Neuronal stem cell (in vitro differentiated cells): ENCODE results near the gene ZNF226.
"Not testable (repeated sequence)": the region's sequence is repeated elsewhere in the genome, so short reads cannot be mapped to it uniquely, and the experiment has no call there.

Source experiments
- DNase-seq: peaks from one replicate; pipeline ENCODE4 v3.0.0-alpha.2; 2013; ENCODE audit warnings: low spot score
- H2AFZ ChIP-seq: one replicate; pipeline ENCODE4 v1.6.1; 2013; ENCODE audit warnings: mild to moderate bottlenecking, low read length, inconsistent platforms
- H2AK5ac ChIP-seq: 2 replicates; pipeline ENCODE4 v1.6.1; 2013; ENCODE audit warnings: low read depth, mild to moderate bottlenecking, inconsistent platforms, low read length, moderate library complexity, mixed read lengths
- H2BK120ac ChIP-seq: 2 replicates; pipeline ENCODE4 v1.6.1; 2013; ENCODE audit warnings: low read depth, mild to moderate bottlenecking, inconsistent platforms, low read length, moderate library complexity, mixed read lengths
- H2BK12ac ChIP-seq: one replicate; pipeline ENCODE4 v1.6.1; 2013; ENCODE audit warnings: low read length, inconsistent platforms
- H2BK15ac ChIP-seq: 2 replicates; pipeline ENCODE4 v1.6.1; 2013; ENCODE audit warnings: mild to moderate bottlenecking, low read length, inconsistent platforms, mixed read lengths
- H2BK5ac ChIP-seq: one replicate; pipeline ENCODE4 v1.6.1; 2013; ENCODE audit warnings: inconsistent platforms, mild to moderate bottlenecking, low read length, moderate library complexity
- H3K14ac ChIP-seq: one replicate; pipeline ENCODE4 v1.6.1; 2013; ENCODE audit warnings: low read length, inconsistent platforms
- H3K18ac ChIP-seq: 2 replicates; pipeline ENCODE4 v1.6.1; 2013; ENCODE audit warnings: low read length, inconsistent platforms
- H3K23ac ChIP-seq: 2 replicates; pipeline ENCODE4 v1.6.1; 2013; ENCODE audit warnings: low read depth, mild to moderate bottlenecking, mixed read lengths, low read length, inconsistent platforms; ENCODE audit not compliant: poor library complexity
- H3K27ac ChIP-seq: replicated peaks from 3 replicates; pipeline ENCODE4 v1.5.1; 2013; ENCODE audit warnings: low read length, inconsistent platforms
- H3K27me3 ChIP-seq, 3 experiments: 2 replicates each; pipeline ENCODE4 v1.6.1; 2013; ENCODE audit warnings: low read length in 3 of 3, mild to moderate bottlenecking in 2 of 3, inconsistent platforms in 1 of 3, low read depth in 1 of 3, mixed read lengths in 1 of 3, moderate library complexity in 1 of 3; ENCODE audit not compliant: control insufficient read depth in 3 of 3, insufficient read depth in 3 of 3
- H3K36me3 ChIP-seq, 2 donors: replicated peaks in 1 of 2; 2 replicates each; pipeline ENCODE4 v1.6.1; 2013; ENCODE audit warnings: low read length in 2 of 2; ENCODE audit not compliant: control insufficient read depth in 2 of 2, insufficient read depth in 2 of 2
- H3K4ac ChIP-seq: 2 replicates; pipeline ENCODE4 v1.6.1; 2013; ENCODE audit warnings: inconsistent platforms, mild to moderate bottlenecking, low read length, moderate library complexity
- H3K4me1 ChIP-seq, 2 donors: 1 replicate in 1 of 2; 2 replicates in 1 of 2; pipeline ENCODE4 v1.6.1; 2013; ENCODE audit warnings: low read length in 2 of 2, low read depth in 1 of 2; ENCODE audit not compliant: control insufficient read depth in 2 of 2, insufficient read depth in 1 of 2
- H3K4me2 ChIP-seq: one replicate; pipeline ENCODE4 v1.6.1; 2013; ENCODE audit warnings: mild to moderate bottlenecking, low read length, inconsistent platforms; ENCODE audit not compliant: insufficient read depth, poor library complexity, severe bottlenecking
- H3K4me3 ChIP-seq, 2 donors: 2 replicates each; pipeline ENCODE4 v1.5.1; 2013; ENCODE audit warnings: low read length in 2 of 2, mild to moderate bottlenecking in 2 of 2, inconsistent platforms in 1 of 2, moderate library complexity in 1 of 2
- H3K79me1 ChIP-seq: one replicate; pipeline ENCODE4 v1.6.1; 2013; ENCODE audit warnings: low read depth, mild to moderate bottlenecking, inconsistent platforms, low read length, moderate library complexity
- H3K9ac ChIP-seq: one replicate; pipeline ENCODE4 v1.6.1; 2013; ENCODE audit warnings: mild to moderate bottlenecking, low read depth, low read length, inconsistent platforms; ENCODE audit not compliant: poor library complexity
- H3K9me3 ChIP-seq, 2 donors: replicated peaks in 1 of 2; 2 replicates each; pipeline versions ENCODE3 to v1.6.1; 2013; ENCODE audit warnings: low read length in 2 of 2, mild to moderate bottlenecking in 2 of 2, inconsistent platforms in 1 of 2, low read depth in 1 of 2, mixed read lengths in 1 of 2, moderate library complexity in 1 of 2; ENCODE audit not compliant: control insufficient read depth in 2 of 2, insufficient read depth in 1 of 2
- H4K8ac ChIP-seq: one replicate; pipeline ENCODE4 v1.6.1; 2013; ENCODE audit warnings: low read depth, mild to moderate bottlenecking, inconsistent platforms, low read length, moderate library complexity
- H4K91ac ChIP-seq: one replicate; pipeline ENCODE4 v1.6.1; 2013; ENCODE audit warnings: low read length, low read depth, mild to moderate bottlenecking, inconsistent platforms; ENCODE audit not compliant: poor library complexity
- WGBS, 2 donors: extraction: QIAGEN DNeasy Blood & Tissue Kit; methylation state at CpG; one replicate each; pipeline ENCODE4 v1.1.7; 2013; ENCODE audit warnings: missing lambda C conversion rate in 2 of 2, mixed read lengths in 1 of 2; ENCODE audit not compliant: insufficient read length in 2 of 2, insufficient replicate concordance in 1 of 2; ENCODE audit errors: extremely low coverage in 2 of 2; 5-methylcytosine and 5-hydroxymethylcytosine counted together

Gene ZNF226

GRCh38 chr19:44212866-44213346, 48.0 kb downstream of the ZNF226 start:
- Histone ChIP-seq H3K79me1 (peaks cover 4% of the 10 kb centered on the region), H3K27ac (peak overlapping the region; percentile 90), H3K14ac (no peak overlapping the region), H4K91ac (no peak overlapping the region), H2BK5ac (no peak overlapping the region), H3K4me1 (peaks cover 0 to 2% of the 10 kb centered on the region in 2 donors), H3K18ac (no peak overlapping the region), H3K9me3 (peaks cover 0 to 27% of the 10 kb centered on the region in 2 donors), H2AFZ (peak overlapping the region; percentile 87), H3K27me3 (no peaks in the 10 kb centered on the region), H3K9ac (no peak overlapping the region), H2AK5ac (no peak overlapping the region), H3K4ac (no peak overlapping the region), H2BK15ac (no peak overlapping the region), H2BK12ac (no peak overlapping the region), H3K36me3 (peaks cover 11 to 36% of the 10 kb centered on the region in 2 donors), H4K8ac (no peak overlapping the region), H3K23ac (no peak overlapping the region), H3K4me2 (peak overlapping the region; percentile 62), H2BK120ac (no peak overlapping the region), H3K4me3 (peak overlapping the region; percentile 78 to 99)
- no peak for DNase-seq
- no CpG with 5 or more reads among the region's 15 CpGs for WGBS, 2 donors

DNA sequence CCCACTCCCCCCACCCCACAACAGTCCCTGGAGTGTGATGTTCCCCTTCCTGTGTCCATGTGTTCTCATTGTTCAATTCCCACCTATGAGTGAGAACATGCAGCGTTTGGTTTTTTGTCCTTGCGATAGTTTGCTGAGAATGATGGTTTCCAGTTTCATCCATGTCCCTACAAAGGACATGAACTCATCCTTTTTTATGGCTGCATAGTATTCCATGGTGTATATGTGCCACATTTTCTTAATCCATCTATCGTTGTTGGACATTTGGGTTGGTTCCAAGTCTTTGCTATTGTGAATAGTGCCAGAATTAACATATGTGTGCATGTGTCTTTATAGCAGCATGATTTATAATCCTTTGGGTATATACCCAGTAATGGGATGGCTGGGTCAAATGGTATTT, 55.0 kb downstream of the ZNF226 start:
- H3K4me3 ChIP-seq, H3K27ac ChIP-seq, H2AFZ ChIP-seq, H3K23ac ChIP-seq, H3K4me2 ChIP-seq, H2BK12ac ChIP-seq, H3K9ac ChIP-seq, H2BK5ac ChIP-seq, H4K91ac ChIP-seq, H3K4ac ChIP-seq, DNase-seq, H3K79me1 ChIP-seq, H3K14ac ChIP-seq, H4K8ac ChIP-seq, H2BK15ac ChIP-seq, H2BK120ac ChIP-seq, H2AK5ac ChIP-seq, H3K4me1 ChIP-seq, H3K18ac ChIP-seq, H3K27me3 ChIP-seq: not testable (repeated sequence)
- Histone ChIP-seq H3K9me3 (peaks cover 0 to 35% of the 10 kb centered on the region in 2 donors), H3K36me3 (peaks cover 7 to 46% of the 10 kb centered on the region in 2 donors)
- WGBS, 2 donors: no CpG with 5 or more reads among the region's 3 CpGs

GRCh38 chr19:44220761-44221160, 55.9 kb downstream of the ZNF226 start:
- H3K18ac ChIP-seq, H3K4me1 ChIP-seq, H2BK12ac ChIP-seq, H2BK5ac ChIP-seq, H3K9ac ChIP-seq, H2AFZ ChIP-seq, H3K23ac ChIP-seq, H3K4ac ChIP-seq, H3K14ac ChIP-seq, H2BK120ac ChIP-seq, H3K4me3 ChIP-seq, H3K4me2 ChIP-seq, DNase-seq, H4K91ac ChIP-seq, H3K27me3 ChIP-seq, H3K27ac ChIP-seq, H2BK15ac ChIP-seq, H3K79me1 ChIP-seq, H4K8ac ChIP-seq, H2AK5ac ChIP-seq: not testable (repeated sequence)
- WGBS, 2 donors: no CpG with 5 or more reads among the region's 6 CpGs
- peaks cover 0 to 27% of the 10 kb centered on the region in 2 donors for H3K9me3 ChIP-seq
- peaks cover 7 to 38% of the 10 kb centered on the region in 2 donors for H3K36me3 ChIP-seq

DNA sequence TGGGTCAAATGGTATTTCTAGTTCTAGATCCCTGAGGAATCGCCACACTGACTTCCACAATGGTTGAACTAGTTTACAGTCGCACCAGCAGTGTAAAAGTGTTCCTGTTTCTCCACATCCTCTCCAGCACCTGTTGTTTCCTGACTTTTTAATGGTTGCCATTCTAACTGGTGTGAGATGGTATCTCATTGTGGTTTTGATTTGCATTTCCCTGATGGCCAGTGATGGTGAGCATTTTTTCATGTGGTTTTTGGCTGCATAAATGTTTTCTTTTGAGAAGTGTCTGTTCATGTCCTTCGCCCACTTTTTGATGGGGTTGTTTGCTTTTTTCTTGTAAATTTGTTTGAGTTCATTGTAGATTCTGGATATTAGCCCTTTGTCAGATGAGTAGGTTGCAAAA, 56.4 kb downstream of the ZNF226 start:
- WGBS, 2 donors: no CpG with 5 or more reads among the region's 3 CpGs
- H3K36me3 ChIP-seq: peaks cover 7 to 36% of the 10 kb centered on the region in 2 donors
- H2BK15ac ChIP-seq, H4K91ac ChIP-seq, H3K27me3 ChIP-seq, H2BK12ac ChIP-seq, DNase-seq, H2BK5ac ChIP-seq, H2BK120ac ChIP-seq, H2AK5ac ChIP-seq, H4K8ac ChIP-seq, H3K4me2 ChIP-seq, H3K18ac ChIP-seq, H3K4me1 ChIP-seq, H3K14ac ChIP-seq, H3K9ac ChIP-seq, H3K4ac ChIP-seq, H2AFZ ChIP-seq, H3K4me3 ChIP-seq, H3K79me1 ChIP-seq, H3K27ac ChIP-seq, H3K23ac ChIP-seq: not testable (repeated sequence)
- H3K9me3 ChIP-seq: peaks cover 0 to 26% of the 10 kb centered on the region in 2 donors
